Measurements from ENCODE around the gene PEAK3. TPM values are rescaled to one million over a fixed set of nuclear protein-coding genes. Genes with fewer than 3 reads are reported as not detected.

PEAK3 gene
- total and polyA plus RNA-seq, 7 donors = under 0.01 to 0.82 (median 0.55) TPM

DNA sequence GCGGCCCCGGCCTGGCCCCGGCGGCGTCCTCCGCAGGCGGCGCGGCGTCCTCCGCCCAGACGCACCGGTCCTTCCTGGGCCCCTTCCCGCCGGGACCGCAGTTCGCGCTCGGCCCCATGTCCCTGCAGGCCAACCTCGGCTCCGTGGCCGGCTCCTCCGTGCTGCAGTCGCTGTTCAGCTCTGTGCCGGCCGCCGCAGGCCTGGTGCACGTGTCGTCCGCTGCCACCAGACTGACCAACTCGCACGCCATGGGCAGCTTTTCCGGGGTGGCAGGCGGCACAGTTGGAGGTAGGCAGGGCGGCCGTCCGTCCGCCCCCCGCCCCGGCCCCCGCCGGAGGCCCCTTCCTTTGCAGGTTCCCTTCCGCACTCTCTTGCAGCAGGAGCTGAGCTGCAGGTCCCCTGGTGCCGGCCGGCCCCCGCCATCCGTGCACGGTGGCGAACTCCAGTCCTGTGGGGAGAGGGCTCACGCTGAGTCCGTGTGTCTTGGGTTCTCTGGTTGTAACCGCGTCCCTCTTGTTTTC lies 55.1 kb downstream of the PEAK3 start:
- no peak for DNase-seq
- no peaks in the 10 kb centered on the region for H3K9me3 ChIP-seq
- no peaks in the 10 kb centered on the region for H3K4me1 ChIP-seq
- intact Hi-C loops (cut with DNase I) = no loop called here
- H3K27me3 ChIP-seq = no peaks in the 10 kb centered on the region
- H3K27ac ChIP-seq = no peak overlapping the region
- 97% methylated on average over 53 of the region's 53 CpGs for WGBS, 2 donors
- H3K36me3 ChIP-seq = peaks cover 12 to 99% (median 48%) of the 10 kb centered on the region in 4 donors
- H3K4me3 ChIP-seq = no peak overlapping the region
- no peak for TF ChIP-seq POLR2AphosphoS5 (IDR thresholded peaks at IDR 0.05)
- TF ChIP-seq EP300 (IDR thresholded peaks at IDR 0.05) = no peak
- TF ChIP-seq CTCF (IDR thresholded peaks at IDR 0.05) = no peak
- no peak for TF ChIP-seq POLR2A (IDR thresholded peaks at IDR 0.05)

GRCh38 chr19:2226051-2226839 lies 55.7 kb downstream of the PEAK3 start:
- intact Hi-C loops (cut with DNase I) = no loop called here
- WGBS, 2 donors = 93 to 96% methylated on average over 59 of the region's 59 CpGs

GRCh38 chr19:2225415-2226050 lies 56.4 kb downstream of the PEAK3 start:
- H3K9me3 ChIP-seq = no peaks in the 10 kb centered on the region
- intact Hi-C loops (cut with DNase I) = no loop called here
- H3K27me3 ChIP-seq = no peaks in the 10 kb centered on the region
- H3K4me1 ChIP-seq = peaks cover 0 to 11% (median 0%) of the 10 kb centered on the region in 4 donors
- H3K4me3 ChIP-seq = no peak overlapping the region
- H3K36me3 ChIP-seq = peaks cover 12 to 94% (median 49%) of the 10 kb centered on the region in 4 donors
- no peak for TF ChIP-seq POLR2A (IDR thresholded peaks at IDR 0.05)
- TF ChIP-seq POLR2AphosphoS5 (IDR thresholded peaks at IDR 0.05) = no peak
- TF ChIP-seq CTCF (IDR thresholded peaks at IDR 0.05) = no peak
- no peak for TF ChIP-seq EP300 (IDR thresholded peaks at IDR 0.05)
- WGBS, 2 donors = 96 to 97% methylated on average over 32 of the region's 32 CpGs
- H3K27ac ChIP-seq = no peak overlapping the region
- DNase-seq = no peak

More at GRCh38 chr19:2226051-2226839, 55.7 kb downstream of the PEAK3 start:
- H3K36me3 ChIP-seq = peaks cover 12 to 95% (median 48%) of the 10 kb centered on the region in 4 donors
- no peak for DNase-seq
- TF ChIP-seq EP300 (IDR thresholded peaks at IDR 0.05) (no peak), POLR2AphosphoS5 (IDR thresholded peaks at IDR 0.05) (no peak), POLR2A (IDR thresholded peaks at IDR 0.05) (no peak), CTCF (IDR thresholded peaks at IDR 0.05) (no peak)
- H3K4me1 ChIP-seq = peaks cover 0 to 5% (median 0%) of the 10 kb centered on the region in 4 donors
- no peaks in the 10 kb centered on the region for H3K9me3 ChIP-seq
- no peaks in the 10 kb centered on the region for H3K27me3 ChIP-seq
- H3K4me3 ChIP-seq = no peak overlapping the region
- no peak overlapping the region for H3K27ac ChIP-seq

DNA sequence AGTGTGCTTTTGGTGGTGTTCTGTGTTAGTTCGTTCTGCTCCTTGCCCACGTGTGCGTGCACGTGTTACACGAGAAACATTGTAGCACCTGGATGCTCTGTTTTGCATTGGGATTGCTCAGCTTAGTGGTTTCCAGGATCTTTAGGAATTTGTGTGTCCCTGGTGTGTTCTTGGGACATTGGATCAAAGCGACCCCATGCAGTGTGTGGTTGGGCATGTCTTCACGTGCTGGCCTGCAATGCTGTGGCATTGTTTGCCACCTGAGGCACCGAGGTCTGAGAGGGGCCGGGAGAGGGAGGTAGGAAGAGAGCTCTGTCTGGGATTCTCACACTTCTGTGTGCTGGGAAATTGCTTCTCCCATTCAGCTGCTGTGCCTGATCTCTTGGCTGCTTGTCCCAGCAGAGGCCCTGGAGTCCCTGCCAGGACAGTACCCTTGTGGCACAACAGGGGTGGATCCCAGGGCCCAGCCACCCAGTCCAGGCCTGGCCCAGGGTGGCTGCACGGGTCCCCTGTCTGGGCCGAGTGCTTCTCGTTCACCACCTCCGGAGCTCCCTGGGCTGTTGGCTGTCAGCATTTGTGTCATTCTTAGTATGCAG lies 57.1 kb downstream of the PEAK3 start:
- Histone ChIP-seq H3K4me3 (no peak overlapping the region), H3K27me3 (no peaks in the 10 kb centered on the region), H3K27ac (no peak overlapping the region), H3K9me3 (no peaks in the 10 kb centered on the region), H3K36me3 (peaks cover 12 to 94% (median 49%) of the 10 kb centered on the region in 4 donors), H3K4me1 (peaks cover 0 to 11% (median 0%) of the 10 kb centered on the region in 4 donors)
- 91 to 93% methylated on average over 13 of the region's 13 CpGs for WGBS, 2 donors
- intact Hi-C loops (cut with DNase I) = no loop called here
- no peak for DNase-seq
- TF ChIP-seq POLR2A (IDR thresholded peaks at IDR 0.05) (no peak), POLR2AphosphoS5 (IDR thresholded peaks at IDR 0.05) (no peak), EP300 (IDR thresholded peaks at IDR 0.05) (no peak), CTCF (IDR thresholded peaks at IDR 0.05) (no peak)

Small RNA genes within 50 kb of the gene (small RNA-seq; reads per million reads assigned to genes)
- gene MIR1227 = 0 to 0.32 (median 0.12) reads per million in 3 donors

Other genes with a start within 250 kb of the PEAK3 start
- 100 to 1,000 TPM in 3 of 4 donors, 10 to 100 TPM in 1; 83.1 to 124 (median 107) TPM for gene MKNK2, start 230.9 kb downstream of the PEAK3 start, total RNA-seq
- 100 to 1,000 TPM; 121 to 157 (median 129) TPM for gene MKNK2, start 230.9 kb downstream of the PEAK3 start, polyA plus RNA-seq
- gene MOB3A, start 185.8 kb downstream of the PEAK3 start, total RNA-seq = 10 to 100 TPM; 25.7 to 65.4 (median 32.0) TPM
- gene MOB3A, start 185.8 kb downstream of the PEAK3 start, polyA plus RNA-seq = 10 to 100 TPM; 14.4 to 36.1 (median 14.6) TPM
- 1 to 10 TPM; 2.3 to 6.0 (median 4.6) TPM for gene IZUMO4, start 185.3 kb downstream of the PEAK3 start, total RNA-seq
- gene IZUMO4, start 185.3 kb downstream of the PEAK3 start, polyA plus RNA-seq = 1 to 10 TPM; 2.4 to 8.5 (median 3.5) TPM
- 10 to 100 TPM; 43.1 to 83.1 (median 51.2) TPM for gene AP3D1, start 130.6 kb downstream of the PEAK3 start, total RNA-seq
- gene AP3D1, start 130.6 kb downstream of the PEAK3 start, polyA plus RNA-seq = 100 to 1,000 TPM in 1 of 3 donors, 10 to 100 TPM in 2; 47.4 to 127 (median 72.6) TPM
- 1 to 10 TPM; 4.6 to 8.0 (median 6.3) TPM for gene DOT1L, start 118.2 kb downstream of the PEAK3 start, total RNA-seq
- 10 to 100 TPM in 2 of 3 donors, 1 to 10 TPM in 1; 6.9 to 26.0 (median 12.6) TPM for gene DOT1L, start 118.2 kb downstream of the PEAK3 start, polyA plus RNA-seq
- 10 to 100 TPM; 40.7 to 57.3 (median 42.8) TPM for gene PLEKHJ1, start 45.8 kb downstream of the PEAK3 start, total RNA-seq
- 100 to 1,000 TPM; 228 to 255 (median 247) TPM for gene PLEKHJ1, start 45.8 kb downstream of the PEAK3 start, polyA plus RNA-seq
- gene SF3A2, start 45.4 kb downstream of the PEAK3 start, total RNA-seq = 10 to 100 TPM; 17.5 to 59.8 (median 24.4) TPM
- 10 to 100 TPM; 16.9 to 61.3 (median 26.4) TPM for gene SF3A2, start 45.4 kb downstream of the PEAK3 start, polyA plus RNA-seq
- 1 to 10 TPM in 2 of 4 donors, under 1 TPM in 1, not detected in 1; 0.99 to 1.9 (median 1.8) TPM for gene AMH, start 32.9 kb downstream of the PEAK3 start, total RNA-seq
- gene AMH, start 32.9 kb downstream of the PEAK3 start, polyA plus RNA-seq = 1 to 10 TPM in 1 of 3 donors, under 1 TPM in 1, not detected in 1; 0.69 to 3.3 TPM
- under 1 TPM in 1 of 4 donors, not detected in 3; 0.36 TPM for gene JSRP1, start 25.8 kb downstream of the PEAK3 start, total RNA-seq
- 1 to 10 TPM in 2 of 3 donors, not detected in 1; 1.0 to 1.6 TPM for gene JSRP1, start 25.8 kb downstream of the PEAK3 start, polyA plus RNA-seq
- gene LINGO3, start 26.0 kb upstream of the PEAK3 start, total RNA-seq = under 1 TPM in 1 of 4 donors, not detected in 3; 0.14 TPM
- gene LINGO3, start 26.0 kb upstream of the PEAK3 start, polyA plus RNA-seq = under 1 TPM in 1 of 3 donors, not detected in 2; 0.70 TPM
- 100 to 1,000 TPM in 2 of 4 donors, 10 to 100 TPM in 2; 51.5 to 139 (median 100) TPM for gene LSM7, start 46.4 kb upstream of the PEAK3 start, total RNA-seq
- 100 to 1,000 TPM; 234 to 427 (median 235) TPM for gene LSM7, start 46.4 kb upstream of the PEAK3 start, polyA plus RNA-seq
- gene SPPL2B, start 46.5 kb upstream of the PEAK3 start, total RNA-seq = 10 to 100 TPM; 14.6 to 47.4 (median 24.0) TPM
- gene SPPL2B, start 46.5 kb upstream of the PEAK3 start, polyA plus RNA-seq = 100 to 1,000 TPM in 1 of 3 donors, 10 to 100 TPM in 1, 1 to 10 TPM in 1; 6.0 to 145 (median 12.0) TPM
- gene TMPRSS9, start 78.1 kb upstream of the PEAK3 start, total RNA-seq = under 1 TPM in 3 of 4 donors, not detected in 1; 0.16 to 0.68 (median 0.28) TPM
- under 1 TPM in 1 of 3 donors, not detected in 2; 0.26 TPM for gene TMPRSS9, start 78.1 kb upstream of the PEAK3 start, polyA plus RNA-seq
- 10 to 100 TPM; 23.6 to 29.3 (median 26.3) TPM for gene TIMM13, start 145.4 kb upstream of the PEAK3 start, total RNA-seq
- 100 to 1,000 TPM in 2 of 3 donors, 10 to 100 TPM in 1; 92.2 to 135 (median 101) TPM for gene TIMM13, start 145.4 kb upstream of the PEAK3 start, polyA plus RNA-seq
- 10 to 100 TPM in 3 of 4 donors, 1 to 10 TPM in 1; 7.4 to 19.7 (median 12.6) TPM for gene LMNB2, start 174.8 kb upstream of the PEAK3 start, total RNA-seq
- gene LMNB2, start 174.8 kb upstream of the PEAK3 start, polyA plus RNA-seq = 10 to 100 TPM; 15.0 to 74.4 (median 20.3) TPM
- 100 to 1,000 TPM in 2 of 4 donors, 10 to 100 TPM in 2; 82.0 to 708 (median 108) TPM for gene GADD45B, start 194.0 kb upstream of the PEAK3 start, total RNA-seq
- 10 to 100 TPM; 25.0 to 56.3 (median 54.7) TPM for gene GADD45B, start 194.0 kb upstream of the PEAK3 start, polyA plus RNA-seq

Data from sigmoid colon (tissue), 7 donors.